Neutrophil (primary cell): Measurements from ENCODE around the gene OLIG2.
A peak's percentile ranks its signal among the peaks of the same experiment; 100 is the strongest.

Experiments
- H3K27ac ChIP-seq: fragments of 200-600 bp; sonication (generic); 2 replicates; pipeline ENCODE4 v1.5.1; 2016; ENCODE audit warnings: mild to moderate bottlenecking, moderate library complexity
- H3K27me3 ChIP-seq: fragments of 200-600 bp; sonication (generic); 2 replicates; pipeline ENCODE4 v1.6.0; 2016; ENCODE audit warnings: mild to moderate bottlenecking
- H3K36me3 ChIP-seq: fragments of 200-600 bp; sonication (generic); 2 replicates; pipeline ENCODE4 v1.5.1; 2017
- H3K4me1 ChIP-seq, 2 experiments: fragments of 200-600 bp in 1 of 2; sonication (generic) in 1 of 2; 1 replicate in 1 of 2; 2 replicates in 1 of 2; pipeline versions ENCODE4 v1.5.1 to v1.6.1; 2013 to 2016; ENCODE audit warnings: low read depth in 1 of 2, low read length in 1 of 2, mild to moderate bottlenecking in 1 of 2, moderate library complexity in 1 of 2; ENCODE audit not compliant: control insufficient read depth in 1 of 2, insufficient read depth in 1 of 2
- H3K4me3 ChIP-seq, 2 experiments: fragments of 200-600 bp in 1 of 2; sonication (generic) in 1 of 2; 1 replicate in 1 of 2; 2 replicates in 1 of 2; pipeline ENCODE4 v1.5.1; 2013 to 2016; ENCODE audit warnings: low read depth in 1 of 2, low read length in 1 of 2, mild to moderate bottlenecking in 1 of 2, moderate library complexity in 1 of 2
- H3K9me3 ChIP-seq: fragments of 200-600 bp; sonication (generic); 2 replicates; pipeline ENCODE4 v1.5.1; 2016
- CTCF ChIP-seq: fragments of 200-600 bp; sonication (generic); IDR thresholded peaks from 2 replicates; pipeline ENCODE4 v1.5.1; 2016; ENCODE audit warnings: antibody characterized with exemption

Gene OLIG2

GRCh38 chr21:33070998-33071769, 45.4 kb downstream of the OLIG2 start:
- Histone ChIP-seq H3K27me3 (peaks cover 45% of the 10 kb centered on the region), H3K4me3 (peak overlapping the region; percentile 77 to 96), H3K36me3 (no peaks in the 10 kb centered on the region), H3K27ac (peak overlapping the region; percentile 84), H3K4me1 (peaks cover 49 to 55% of the 10 kb centered on the region in 2 experiments), H3K9me3 (no peaks in the 10 kb centered on the region)
- no peak for TF ChIP-seq CTCF

- Histone ChIP-seq H3K4me3 (peak overlapping the region; percentile 77 to 96), H3K27ac (peak overlapping the region; percentile 84), H3K27me3 (peaks cover 45% of the 10 kb centered on the region), H3K36me3 (no peaks in the 10 kb centered on the region), H3K4me1 (peaks cover 42 to 49% of the 10 kb centered on the region in 2 experiments), H3K9me3 (no peaks in the 10 kb centered on the region)
- no peak for TF ChIP-seq CTCF
Measured at GRCh38 chr21:33071770-33072306, 46.1 kb downstream of the OLIG2 start.

- H3K4me1 ChIP-seq: peaks cover 24 to 31% of the 10 kb centered on the region in 2 experiments
- H3K27me3 ChIP-seq: peaks cover 61% of the 10 kb centered on the region
- H3K36me3 ChIP-seq: no peaks in the 10 kb centered on the region
- H3K4me3 ChIP-seq: no peak overlapping the region
- H3K9me3 ChIP-seq: no peaks in the 10 kb centered on the region
- TF ChIP-seq CTCF: no peak
- H3K27ac ChIP-seq: no peak overlapping the region
Measured at GRCh38 chr21:33073636-33074035, 47.9 kb downstream of the OLIG2 start.

GRCh38 chr21:33075128-33075527, 49.4 kb downstream of the OLIG2 start:
- H3K4me1 ChIP-seq: peaks cover 12 to 16% of the 10 kb centered on the region in 2 experiments
- H3K9me3 ChIP-seq: no peaks in the 10 kb centered on the region
- TF ChIP-seq CTCF: no peak
- H3K36me3 ChIP-seq: no peaks in the 10 kb centered on the region
- H3K4me3 ChIP-seq: no peak overlapping the region
- no peak overlapping the region for H3K27ac ChIP-seq
- H3K27me3 ChIP-seq: peaks cover 67% of the 10 kb centered on the region

GRCh38 chr21:33075596-33076195, 50.0 kb downstream of the OLIG2 start:
- Histone ChIP-seq H3K4me3 (no peak overlapping the region), H3K9me3 (no peaks in the 10 kb centered on the region), H3K4me1 (peaks cover 12 to 13% of the 10 kb centered on the region in 2 experiments), H3K27ac (no peak overlapping the region), H3K27me3 (peaks cover 67% of the 10 kb centered on the region), H3K36me3 (no peaks in the 10 kb centered on the region)
- no peak for TF ChIP-seq CTCF
